ENCODE measurements around the gene SYNPO2.
A peak's percentile ranks its signal among the peaks of the same experiment; 100 is the strongest.

SYNPO2 gene

GRCh38 chr4:118888666-118889311 lies at the start of gene SYNPO2:
TSS of gene SYNPO2 (plus strand) at chr4:118888854. CDS start at chr4:118889037, 183 bp downstream.
- peaks cover 17% of the 10 kb centered on the region for H3K4me1 ChIP-seq
- in situ Hi-C loops (cut with MboI; ENCODE audit: low sequenced_read_pairs) = loop anchor here (25.0 kb wide), 1 partner anchor 126 kb away; no protein-coding TSS in a partner anchor
- DNase-seq (ENCODE audit: low spot score in 2 of 2) = peak; percentile 81 to 83
- H3K27me3 ChIP-seq (ENCODE audit: low read depth) = no peaks in the 10 kb centered on the region
- no peaks in the 10 kb centered on the region for H3K9me3 ChIP-seq
- peak within 1 kb of the TSS; percentile 25 for H3K4me3 ChIP-seq
- H3K36me3 ChIP-seq (replicated peaks) = no peaks in the 10 kb centered on the region

- in situ Hi-C loops (cut with MboI; ENCODE audit: low sequenced_read_pairs) = no loop called here
- DNase-seq (ENCODE audit: low spot score in 2 of 2) = no peak
- Histone ChIP-seq H3K4me1 (peaks cover 6% of the 10 kb centered on the region), H3K9me3 (no peaks in the 10 kb centered on the region; the same call in 1 of the 2 replicates), H3K4me3 (no peak overlapping the region), H3K36me3 (replicated peaks) (peaks cover 3% of the 10 kb centered on the region), H3K27me3 (ENCODE audit: low read depth) (no peaks in the 10 kb centered on the region)
Observed at GRCh38 chr4:118839221-118839927, 49.3 kb upstream of the SYNPO2 start.

GRCh38 chr4:118842055-118842454 lies 46.6 kb upstream of the SYNPO2 start:
- no peak overlapping the region for H3K4me3 ChIP-seq
- in situ Hi-C loops (cut with MboI; ENCODE audit: low sequenced_read_pairs) = no loop called here
- H3K4me1 ChIP-seq = no peaks in the 10 kb centered on the region
- H3K9me3 ChIP-seq = no peaks in the 10 kb centered on the region
- H3K36me3 ChIP-seq (replicated peaks) = no peaks in the 10 kb centered on the region
- no peak for DNase-seq (ENCODE audit: low spot score in 2 of 2)
- H3K27me3 ChIP-seq (ENCODE audit: low read depth) = no peaks in the 10 kb centered on the region

GRCh38 chr4:118843237-118843636 lies 45.4 kb upstream of the SYNPO2 start:
- Histone ChIP-seq H3K4me3 (no peak overlapping the region), H3K27me3 (ENCODE audit: low read depth) (no peaks in the 10 kb centered on the region), H3K9me3 (no peaks in the 10 kb centered on the region), H3K36me3 (replicated peaks) (no peaks in the 10 kb centered on the region), H3K4me1 (no peaks in the 10 kb centered on the region)
- in situ Hi-C loops (cut with MboI; ENCODE audit: low sequenced_read_pairs) = no loop called here
- DNase-seq (ENCODE audit: low spot score in 2 of 2) = no peak

- Histone ChIP-seq H3K36me3 (replicated peaks) (no peaks in the 10 kb centered on the region), H3K4me1 (peaks cover 4% of the 10 kb centered on the region), H3K9me3 (no peaks in the 10 kb centered on the region), H3K27me3 (ENCODE audit: low read depth) (no peaks in the 10 kb centered on the region), H3K4me3 (no peak overlapping the region)
- in situ Hi-C loops (cut with MboI; ENCODE audit: low sequenced_read_pairs) = no loop called here
- DNase-seq (ENCODE audit: low spot score in 2 of 2) = no peak
Observed at GRCh38 chr4:118845552-118846050, 43.1 kb upstream of the SYNPO2 start.

- Histone ChIP-seq H3K4me1 (peaks cover 4% of the 10 kb centered on the region), H3K4me3 (no peak overlapping the region), H3K27me3 (ENCODE audit: low read depth) (no peaks in the 10 kb centered on the region), H3K36me3 (replicated peaks) (no peaks in the 10 kb centered on the region), H3K9me3 (no peaks in the 10 kb centered on the region)
- no peak for DNase-seq (ENCODE audit: low spot score in 2 of 2)
- in situ Hi-C loops (cut with MboI; ENCODE audit: low sequenced_read_pairs) = no loop called here
Observed at GRCh38 chr4:118846979-118847378, 41.7 kb upstream of the SYNPO2 start.

- no peaks in the 10 kb centered on the region for H3K27me3 ChIP-seq (ENCODE audit: low read depth)
- peaks cover 4% of the 10 kb centered on the region for H3K4me1 ChIP-seq
- H3K4me3 ChIP-seq = no peak overlapping the region
- no peaks in the 10 kb centered on the region for H3K9me3 ChIP-seq
- DNase-seq (ENCODE audit: low spot score in 2 of 2) = no peak
- in situ Hi-C loops (cut with MboI; ENCODE audit: low sequenced_read_pairs) = no loop called here
- no peaks in the 10 kb centered on the region for H3K36me3 ChIP-seq (replicated peaks)
Observed at GRCh38 chr4:118848242-118848641, 40.4 kb upstream of the SYNPO2 start.

- Histone ChIP-seq H3K4me3 (no peak overlapping the region), H3K27me3 (ENCODE audit: low read depth) (no peaks in the 10 kb centered on the region), H3K4me1 (peaks cover 4% of the 10 kb centered on the region), H3K9me3 (no peaks in the 10 kb centered on the region), H3K36me3 (replicated peaks) (no peaks in the 10 kb centered on the region)
- in situ Hi-C loops (cut with MboI; ENCODE audit: low sequenced_read_pairs) = no loop called here
- peak in 1 of 2 experiments; percentile 25 for DNase-seq (ENCODE audit: low spot score in 2 of 2)
Observed at GRCh38 chr4:118848901-118849300, 39.8 kb upstream of the SYNPO2 start.

- Histone ChIP-seq H3K4me3 (no peak overlapping the region), H3K36me3 (replicated peaks) (no peaks in the 10 kb centered on the region), H3K9me3 (no peaks in the 10 kb centered on the region), H3K4me1 (peaks cover 4% of the 10 kb centered on the region), H3K27me3 (ENCODE audit: low read depth) (no peaks in the 10 kb centered on the region)
- no peak for DNase-seq (ENCODE audit: low spot score in 2 of 2)
- in situ Hi-C loops (cut with MboI; ENCODE audit: low sequenced_read_pairs) = no loop called here
Observed at GRCh38 chr4:118849867-118850487, 38.7 kb upstream of the SYNPO2 start.

GRCh38 chr4:118850488-118851173 lies 38.0 kb upstream of the SYNPO2 start:
- DNase-seq (ENCODE audit: low spot score in 2 of 2) = no peak
- H3K4me1 ChIP-seq = peaks cover 4% of the 10 kb centered on the region
- in situ Hi-C loops (cut with MboI; ENCODE audit: low sequenced_read_pairs) = no loop called here
- no peaks in the 10 kb centered on the region for H3K36me3 ChIP-seq (replicated peaks)
- no peaks in the 10 kb centered on the region for H3K27me3 ChIP-seq (ENCODE audit: low read depth)
- H3K9me3 ChIP-seq = no peaks in the 10 kb centered on the region
- no peak overlapping the region for H3K4me3 ChIP-seq

GRCh38 chr4:118857760-118858159 lies 30.9 kb upstream of the SYNPO2 start:
- no peak for DNase-seq (ENCODE audit: low spot score in 2 of 2)
- Histone ChIP-seq H3K9me3 (no peaks in the 10 kb centered on the region), H3K27me3 (ENCODE audit: low read depth) (no peaks in the 10 kb centered on the region), H3K4me1 (no peaks in the 10 kb centered on the region), H3K4me3 (no peak overlapping the region), H3K36me3 (replicated peaks) (no peaks in the 10 kb centered on the region)
- in situ Hi-C loops (cut with MboI; ENCODE audit: low sequenced_read_pairs) = no loop called here

- Histone ChIP-seq H3K9me3 (no peaks in the 10 kb centered on the region), H3K36me3 (replicated peaks) (no peaks in the 10 kb centered on the region), H3K27me3 (ENCODE audit: low read depth) (no peaks in the 10 kb centered on the region), H3K4me1 (no peaks in the 10 kb centered on the region), H3K4me3 (no peak overlapping the region)
- in situ Hi-C loops (cut with MboI; ENCODE audit: low sequenced_read_pairs) = no loop called here
- no peak for DNase-seq (ENCODE audit: low spot score in 2 of 2)
Observed at GRCh38 chr4:118858779-118859178, 29.9 kb upstream of the SYNPO2 start.

GRCh38 chr4:118865091-118865708 lies 23.5 kb upstream of the SYNPO2 start:
- Histone ChIP-seq H3K36me3 (replicated peaks) (no peaks in the 10 kb centered on the region), H3K27me3 (ENCODE audit: low read depth) (no peaks in the 10 kb centered on the region), H3K4me1 (no peaks in the 10 kb centered on the region), H3K4me3 (no peak overlapping the region), H3K9me3 (no peaks in the 10 kb centered on the region)
- DNase-seq (ENCODE audit: low spot score in 2 of 2) = peak; percentile 59 to 72
- in situ Hi-C loops (cut with MboI; ENCODE audit: low sequenced_read_pairs) = no loop called here
